SK-N-SH (cell line): Measurements from ENCODE around the gene ERI3.

Source experiments
- EP300 ChIP-seq, 2 experiments: IDR thresholded peaks; 2 replicates each; pipeline versions ENCODE4 v1.4.0 to v1.6.1; 2012; ENCODE audit warnings: borderline replicate concordance in 1 of 2, low read depth in 1 of 2, low read length in 1 of 2
- POLR2AphosphoS5 ChIP-seq: IDR thresholded peaks from 2 replicates; pipeline ENCODE4 v1.6.1; 2012; ENCODE audit warnings: low read depth, low read length
- RFX5 ChIP-seq: IDR thresholded peaks from 2 replicates; pipeline ENCODE4 v1.6.1; 2012; ENCODE audit warnings: mild to moderate bottlenecking, improper control_type of control experiment, low read length
- TF ChIP-seq, protein P1 (sequence below): fragments of 200-600 bp; sonication (generic); IDR thresholded peaks from 2 replicates; pipeline ENCODE4 v1.6.1; 2017; ENCODE audit warnings: antibody characterized with exemption, mild to moderate bottlenecking, moderate library complexity
- TF ChIP-seq, protein P2 (sequence below): IDR thresholded peaks from 2 replicates; pipeline ENCODE4 v1.6.1; 2012; ENCODE audit warnings: mild to moderate bottlenecking, low read depth, low read length, moderate library complexity

DNA sequence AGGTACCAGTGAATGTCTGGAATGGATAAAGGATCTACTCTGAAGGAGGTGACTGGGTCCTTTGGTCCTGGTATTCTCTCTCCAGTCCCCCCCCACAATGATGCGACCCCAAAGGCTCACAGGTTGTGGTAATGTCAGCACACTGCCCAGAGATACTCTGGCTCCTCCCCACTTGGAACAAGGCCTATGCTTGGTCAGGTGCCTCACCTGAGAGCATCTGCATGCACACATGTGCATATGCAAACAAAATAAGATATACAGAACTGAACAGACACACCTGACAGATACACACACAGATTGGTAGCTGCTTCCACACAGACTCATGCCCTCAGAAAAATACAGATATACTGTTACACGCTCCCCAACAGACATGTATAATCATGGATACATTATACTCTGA lies 108.3 kb downstream of the ERI3 start:
- TF ChIP-seq, protein P1, sequence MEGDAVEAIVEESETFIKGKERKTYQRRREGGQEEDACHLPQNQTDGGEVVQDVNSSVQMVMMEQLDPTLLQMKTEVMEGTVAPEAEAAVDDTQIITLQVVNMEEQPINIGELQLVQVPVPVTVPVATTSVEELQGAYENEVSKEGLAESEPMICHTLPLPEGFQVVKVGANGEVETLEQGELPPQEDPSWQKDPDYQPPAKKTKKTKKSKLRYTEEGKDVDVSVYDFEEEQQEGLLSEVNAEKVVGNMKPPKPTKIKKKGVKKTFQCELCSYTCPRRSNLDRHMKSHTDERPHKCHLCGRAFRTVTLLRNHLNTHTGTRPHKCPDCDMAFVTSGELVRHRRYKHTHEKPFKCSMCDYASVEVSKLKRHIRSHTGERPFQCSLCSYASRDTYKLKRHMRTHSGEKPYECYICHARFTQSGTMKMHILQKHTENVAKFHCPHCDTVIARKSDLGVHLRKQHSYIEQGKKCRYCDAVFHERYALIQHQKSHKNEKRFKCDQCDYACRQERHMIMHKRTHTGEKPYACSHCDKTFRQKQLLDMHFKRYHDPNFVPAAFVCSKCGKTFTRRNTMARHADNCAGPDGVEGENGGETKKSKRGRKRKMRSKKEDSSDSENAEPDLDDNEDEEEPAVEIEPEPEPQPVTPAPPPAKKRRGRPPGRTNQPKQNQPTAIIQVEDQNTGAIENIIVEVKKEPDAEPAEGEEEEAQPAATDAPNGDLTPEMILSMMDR = no peak
- TF ChIP-seq RFX5 (no peak), POLR2AphosphoS5 (no peak), EP300 (IDR thresholded peaks at IDR 0.05; ENCODE audit: borderline replicate concordance in 1 of 2, low read depth in 1 of 2, low read length in 1 of 2) (no peak)
- TF ChIP-seq, protein P2, sequence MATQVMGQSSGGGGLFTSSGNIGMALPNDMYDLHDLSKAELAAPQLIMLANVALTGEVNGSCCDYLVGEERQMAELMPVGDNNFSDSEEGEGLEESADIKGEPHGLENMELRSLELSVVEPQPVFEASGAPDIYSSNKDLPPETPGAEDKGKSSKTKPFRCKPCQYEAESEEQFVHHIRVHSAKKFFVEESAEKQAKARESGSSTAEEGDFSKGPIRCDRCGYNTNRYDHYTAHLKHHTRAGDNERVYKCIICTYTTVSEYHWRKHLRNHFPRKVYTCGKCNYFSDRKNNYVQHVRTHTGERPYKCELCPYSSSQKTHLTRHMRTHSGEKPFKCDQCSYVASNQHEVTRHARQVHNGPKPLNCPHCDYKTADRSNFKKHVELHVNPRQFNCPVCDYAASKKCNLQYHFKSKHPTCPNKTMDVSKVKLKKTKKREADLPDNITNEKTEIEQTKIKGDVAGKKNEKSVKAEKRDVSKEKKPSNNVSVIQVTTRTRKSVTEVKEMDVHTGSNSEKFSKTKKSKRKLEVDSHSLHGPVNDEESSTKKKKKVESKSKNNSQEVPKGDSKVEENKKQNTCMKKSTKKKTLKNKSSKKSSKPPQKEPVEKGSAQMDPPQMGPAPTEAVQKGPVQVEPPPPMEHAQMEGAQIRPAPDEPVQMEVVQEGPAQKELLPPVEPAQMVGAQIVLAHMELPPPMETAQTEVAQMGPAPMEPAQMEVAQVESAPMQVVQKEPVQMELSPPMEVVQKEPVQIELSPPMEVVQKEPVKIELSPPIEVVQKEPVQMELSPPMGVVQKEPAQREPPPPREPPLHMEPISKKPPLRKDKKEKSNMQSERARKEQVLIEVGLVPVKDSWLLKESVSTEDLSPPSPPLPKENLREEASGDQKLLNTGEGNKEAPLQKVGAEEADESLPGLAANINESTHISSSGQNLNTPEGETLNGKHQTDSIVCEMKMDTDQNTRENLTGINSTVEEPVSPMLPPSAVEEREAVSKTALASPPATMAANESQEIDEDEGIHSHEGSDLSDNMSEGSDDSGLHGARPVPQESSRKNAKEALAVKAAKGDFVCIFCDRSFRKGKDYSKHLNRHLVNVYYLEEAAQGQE = no peak
